Aorta (tissue), 5 donors: ENCODE results near the gene DNAJA2. TPM values are rescaled to one million over a fixed set of nuclear protein-coding genes. Genes with fewer than 3 reads are reported as not detected.

Experiments
- ATAC-seq: fragments of 200-7000 bp; cut with Tn5 transposase; one replicate; pipeline ENCODE4 v1.9.1; 2022; ENCODE audit warnings: moderate library complexity; ENCODE audit not compliant: low FRiP score
- DNase-seq, 2 donors: peaks; one replicate each; pipeline ENCODE4 v3.0.0-alpha.2; 2020
- H3K27ac ChIP-seq, 2 donors: one replicate each; pipeline ENCODE4 v1.5.1; 2013; ENCODE audit warnings: low read length in 2 of 2, mild to moderate bottlenecking in 2 of 2, moderate library complexity in 2 of 2, control low read depth in 1 of 2, inconsistent platforms in 1 of 2, low read depth in 1 of 2
- H3K27me3 ChIP-seq, 2 donors: one replicate each; pipeline ENCODE4 v1.6.1; 2013; ENCODE audit warnings: control low read depth in 1 of 2, low read length in 1 of 2, mild to moderate bottlenecking in 1 of 2, moderate library complexity in 1 of 2; ENCODE audit not compliant: insufficient read depth in 2 of 2, control insufficient read depth in 1 of 2
- H3K36me3 ChIP-seq, 2 donors: one replicate each; pipeline ENCODE4 v1.6.1; 2013; ENCODE audit warnings: control low read depth in 1 of 2, low read length in 1 of 2, mild to moderate bottlenecking in 1 of 2; ENCODE audit not compliant: insufficient read depth in 2 of 2, control insufficient read depth in 1 of 2
- H3K4me1 ChIP-seq, 2 donors: one replicate each; pipeline ENCODE4 v1.6.1; 2013; ENCODE audit warnings: low read length in 2 of 2, control low read depth in 1 of 2, mild to moderate bottlenecking in 1 of 2, moderate library complexity in 1 of 2; ENCODE audit not compliant: insufficient read depth in 2 of 2, control insufficient read depth in 1 of 2
- H3K4me3 ChIP-seq, 2 donors: one replicate each; pipeline ENCODE4 v1.5.1; 2013; ENCODE audit warnings: low read length in 2 of 2, control low read depth in 1 of 2, mild to moderate bottlenecking in 1 of 2
- H3K9me3 ChIP-seq: one replicate; pipeline ENCODE4 v1.6.1; 2013; ENCODE audit warnings: mild to moderate bottlenecking, low read length; ENCODE audit not compliant: control insufficient read depth
- WGBS, 2 donors: extraction: QIAGEN DNeasy Blood & Tissue Kit; methylation state at CpG; one replicate each; pipeline ENCODE4 v1.1.7; 2013; 5-methylcytosine and 5-hydroxymethylcytosine counted together
- intact Hi-C, 2 donors: fragments of 100-400 bp; cut with DNase I; formaldehyde crosslinking; loops; one replicate each; pipeline versions ENCODE4 v1.14.2 to v1.15.0; 2022
- polyA plus RNA-seq, 2 donors: library from polyadenylated mRNA; stranded (reverse); fragments of 200-250 nt; gene quantifications; one replicate each; pipeline ENCODE4 v1.2.3, GENCODE V29; 2013
- total RNA-seq, 2 donors: library from RNA; stranded (reverse); fragmentation: NEBNext Ultra II Directional; extraction: Animal tissue kit (Norgen Biotek cat#: 25700); gene quantifications; one replicate each; pipeline ENCODE4 v1.2.1, GENCODE V29; 2021
- donor health status: healthy with polysubstance abuse.
- donor health status: Bipolar disorder and iron deficiency.
- donor health status: DM: no; HTN: no; CAD: no.
- donor health status: DM: no; HTN: no; CAD: no.
- donor health status: DM: yes; HTN: yes; CAD: no.

The DNAJA2 gene
- total and polyA plus RNA-seq, 4 donors = 30.2 to 45.5 (median 41.1) TPM

- no peaks in the 10 kb centered on the region for H3K36me3 ChIP-seq
- H3K4me3 ChIP-seq = no peak overlapping the region
- 89 to 92% methylated on average over 15 of the region's 15 CpGs for WGBS, 2 donors
- H3K4me1 ChIP-seq = no peaks in the 10 kb centered on the region
- DNase-seq = no peak
- intact Hi-C loops = no loop called here
- no peak overlapping the region for H3K27ac ChIP-seq
- no peaks in the 10 kb centered on the region for H3K27me3 ChIP-seq
- H3K9me3 ChIP-seq = no peaks in the 10 kb centered on the region
- no peak for ATAC-seq
Measured at GRCh38 chr16:46928811-46929210, 44.7 kb downstream of the DNAJA2 start.

GRCh38 chr16:46927273-46927672, 46.2 kb downstream of the DNAJA2 start:
- intact Hi-C loops = no loop called here
- DNase-seq = no peak
- no peak for ATAC-seq
- no peak overlapping the region for H3K4me3 ChIP-seq
- no peaks in the 10 kb centered on the region for H3K27me3 ChIP-seq
- H3K9me3 ChIP-seq = no peaks in the 10 kb centered on the region
- H3K36me3 ChIP-seq = no peaks in the 10 kb centered on the region
- no peaks in the 10 kb centered on the region for H3K4me1 ChIP-seq
- H3K27ac ChIP-seq = no peak overlapping the region
- 37 to 46% methylated on average over 8 of the region's 8 CpGs for WGBS, 2 donors

- Histone ChIP-seq H3K36me3 (no peaks in the 10 kb centered on the region), H3K27ac (no peak overlapping the region), H3K4me1 (no peaks in the 10 kb centered on the region), H3K9me3 (no peaks in the 10 kb centered on the region), H3K27me3 (no peaks in the 10 kb centered on the region), H3K4me3 (no peak overlapping the region)
- intact Hi-C loops = no loop called here
- DNase-seq (no peak), ATAC-seq (no peak)
- 90 to 94% methylated on average over 13 of the region's 13 CpGs for WGBS, 2 donors
Measured at GRCh38 chr16:46926470-46927225, 46.8 kb downstream of the DNAJA2 start.

GRCh38 chr16:46924402-46924801, 49.1 kb downstream of the DNAJA2 start:
- no peaks in the 10 kb centered on the region for H3K4me1 ChIP-seq
- H3K9me3 ChIP-seq = no peaks in the 10 kb centered on the region
- no peak for DNase-seq
- intact Hi-C loops = no loop called here
- H3K27me3 ChIP-seq = no peaks in the 10 kb centered on the region
- no peak for ATAC-seq
- 90 to 95% methylated on average over 6 of the region's 6 CpGs for WGBS, 2 donors
- H3K27ac ChIP-seq = no peak overlapping the region
- no peak overlapping the region for H3K4me3 ChIP-seq
- no peaks in the 10 kb centered on the region for H3K36me3 ChIP-seq

GRCh38 chr16:46923513-46924295, 49.8 kb downstream of the DNAJA2 start:
- 83 to 85% methylated on average over 19 of the region's 19 CpGs for WGBS, 2 donors
- ATAC-seq (no peak), DNase-seq (no peak)
- H3K27me3 ChIP-seq = no peaks in the 10 kb centered on the region
- no peaks in the 10 kb centered on the region for H3K36me3 ChIP-seq
- no peak overlapping the region for H3K4me3 ChIP-seq
- intact Hi-C loops = no loop called here
- no peak overlapping the region for H3K27ac ChIP-seq
- no peaks in the 10 kb centered on the region for H3K9me3 ChIP-seq
- no peaks in the 10 kb centered on the region for H3K4me1 ChIP-seq

GRCh38 chr16:46922239-46922638, 51.2 kb downstream of the DNAJA2 start:
- Histone ChIP-seq H3K36me3 (no peaks in the 10 kb centered on the region), H3K27ac (no peak overlapping the region), H3K9me3 (no peaks in the 10 kb centered on the region), H3K4me1 (no peaks in the 10 kb centered on the region), H3K4me3 (no peak overlapping the region), H3K27me3 (no peaks in the 10 kb centered on the region)
- no peak for DNase-seq
- WGBS, 2 donors = 92 to 93% methylated on average over 10 of the region's 10 CpGs
- ATAC-seq = no peak
- intact Hi-C loops = no loop called here

- H3K27ac ChIP-seq = no peak overlapping the region
- H3K27me3 ChIP-seq = no peaks in the 10 kb centered on the region
- H3K4me1 ChIP-seq = no peaks in the 10 kb centered on the region
- no peaks in the 10 kb centered on the region for H3K9me3 ChIP-seq
- 64 to 69% methylated on average over 9 of the region's 9 CpGs for WGBS, 2 donors
- H3K4me3 ChIP-seq = no peak overlapping the region
- intact Hi-C loops = no loop called here
- H3K36me3 ChIP-seq = no peaks in the 10 kb centered on the region
- DNase-seq (no peak), ATAC-seq (no peak)
Measured at GRCh38 chr16:46920402-46921068, 52.9 kb downstream of the DNAJA2 start.

- Histone ChIP-seq H3K9me3 (no peaks in the 10 kb centered on the region), H3K36me3 (no peaks in the 10 kb centered on the region), H3K4me1 (no peaks in the 10 kb centered on the region), H3K4me3 (no peak overlapping the region), H3K27me3 (no peaks in the 10 kb centered on the region), H3K27ac (no peak overlapping the region)
- 63 to 69% methylated on average over 21 of the region's 21 CpGs for WGBS, 2 donors
- ATAC-seq = no peak
- no peak for DNase-seq
- intact Hi-C loops = no loop called here
Measured at GRCh38 chr16:46918905-46919792, 54.3 kb downstream of the DNAJA2 start.
